Mesendoderm (in vitro differentiated cells): ENCODE results near the gene SLC35F3.
"Not testable (repeated sequence)": the region's sequence is repeated elsewhere in the genome, so short reads cannot be mapped to it uniquely, and the experiment has no call there.

Experiments
- DNase-seq: peaks from one replicate; pipeline ENCODE4 v3.0.0; 2013
- H2AK5ac ChIP-seq: 2 replicates; pipeline ENCODE4 v1.6.1; 2013; ENCODE audit warnings: low read length, inconsistent platforms
- H2BK120ac ChIP-seq: 2 replicates; pipeline ENCODE4 v1.6.1; 2013; ENCODE audit warnings: low read depth, mild to moderate bottlenecking, low read length, moderate library complexity, mixed read lengths
- H2BK15ac ChIP-seq: replicated peaks from 2 replicates; pipeline ENCODE4 v1.6.1; 2013; ENCODE audit warnings: low read depth, mild to moderate bottlenecking, moderate library complexity
- H2BK5ac ChIP-seq: 2 replicates; pipeline ENCODE4 v1.6.1; 2013; ENCODE audit warnings: low read length, inconsistent platforms
- H3K18ac ChIP-seq: 2 replicates; pipeline ENCODE4 v1.6.1; 2013; ENCODE audit warnings: mild to moderate bottlenecking, low read length, mixed read lengths
- H3K23ac ChIP-seq: one replicate; pipeline ENCODE4 v1.6.1; 2013; ENCODE audit warnings: low read length
- H3K27ac ChIP-seq: 2 replicates; pipeline ENCODE4 v1.5.1; 2013; ENCODE audit warnings: low read depth, mild to moderate bottlenecking, inconsistent platforms, low read length, moderate library complexity
- H3K27me3 ChIP-seq: 2 replicates; pipeline ENCODE4 v1.6.1; 2013; ENCODE audit warnings: low read length, control low read depth, mild to moderate bottlenecking, inconsistent platforms; ENCODE audit not compliant: insufficient read depth, poor library complexity
- H3K36me3 ChIP-seq: 2 replicates; pipeline ENCODE4 v1.6.1; 2013; ENCODE audit warnings: low read length, inconsistent platforms; ENCODE audit not compliant: control insufficient read depth, insufficient read depth
- H3K4ac ChIP-seq: one replicate; pipeline ENCODE4 v1.6.1; 2013; ENCODE audit warnings: low read depth, mild to moderate bottlenecking, low read length, moderate library complexity
- H3K4me1 ChIP-seq: 2 replicates; pipeline ENCODE4 v1.6.1; 2013; ENCODE audit warnings: low read depth, low read length, inconsistent platforms; ENCODE audit not compliant: control insufficient read depth
- H3K4me2 ChIP-seq: 2 replicates; pipeline ENCODE4 v1.6.1; 2013; ENCODE audit warnings: low read length
- H3K4me3 ChIP-seq: 2 replicates; pipeline ENCODE4 v1.5.1; 2013; ENCODE audit warnings: mild to moderate bottlenecking, low read length
- H3K56ac ChIP-seq: one replicate; pipeline ENCODE4 v1.6.1; 2013; ENCODE audit warnings: low read length
- H3K79me1 ChIP-seq: 2 replicates; pipeline ENCODE4 v1.6.1; 2013; ENCODE audit warnings: low read length, inconsistent platforms
- H3K79me2 ChIP-seq: 2 replicates; pipeline ENCODE4 v1.6.1; 2013; ENCODE audit warnings: mild to moderate bottlenecking, low read length; ENCODE audit not compliant: control insufficient read depth, insufficient read depth
- H3K9ac ChIP-seq: 2 replicates; pipeline ENCODE4 v1.6.1; 2013; ENCODE audit warnings: low read length, inconsistent platforms
- H4K5ac ChIP-seq: one replicate; pipeline ENCODE4 v1.6.1; 2013; ENCODE audit warnings: low read length
- H4K8ac ChIP-seq: one replicate; pipeline ENCODE4 v1.6.1; 2013; ENCODE audit warnings: low read depth, mild to moderate bottlenecking, control low read depth, low read length, moderate library complexity
- WGBS: extraction: QIAGEN DNeasy Blood & Tissue Kit; methylation state at CpG from one replicate; pipeline ENCODE4 v1.1.7; 2013; ENCODE audit warnings: low lambda C conversion rate, missing lambda C conversion rate; ENCODE audit not compliant: insufficient coverage; ENCODE audit errors: extremely low coverage; 5-methylcytosine and 5-hydroxymethylcytosine counted together

Gene SLC35F3

GRCh38 chr1:234345237-234345636 lies 440.8 kb downstream of the SLC35F3 start:
- H4K8ac ChIP-seq: no peak overlapping the region
- H3K36me3 ChIP-seq: no peaks in the 10 kb centered on the region
- no peak overlapping the region for H2BK120ac ChIP-seq
- no peak overlapping the region for H2BK15ac ChIP-seq
- no peak overlapping the region for H4K5ac ChIP-seq
- H2BK5ac ChIP-seq: no peak overlapping the region
- H3K79me1 ChIP-seq: no peaks in the 10 kb centered on the region
- no peak overlapping the region for H3K56ac ChIP-seq
- H3K23ac ChIP-seq: no peak overlapping the region
- H3K79me2 ChIP-seq: no peaks in the 10 kb centered on the region
- no peak overlapping the region for H3K9ac ChIP-seq
- DNase-seq: no peak
- no peak overlapping the region for H3K27ac ChIP-seq
- no peak overlapping the region for H2AK5ac ChIP-seq
- H3K4me2 ChIP-seq: no peak overlapping the region
- no peaks in the 10 kb centered on the region for H3K27me3 ChIP-seq
- H3K4ac ChIP-seq: no peak overlapping the region
- WGBS: no CpG with 5 or more reads among the region's 1 CpG
- H3K4me1 ChIP-seq: no peaks in the 10 kb centered on the region
- H3K4me3 ChIP-seq: no peak overlapping the region
- H3K18ac ChIP-seq: no peak overlapping the region

- Histone ChIP-seq H2BK5ac (no peak overlapping the region), H3K4me1 (no peaks in the 10 kb centered on the region), H3K56ac (no peak overlapping the region), H3K9ac (no peak overlapping the region), H3K4me3 (no peak overlapping the region), H2BK15ac (no peak overlapping the region), H3K36me3 (no peaks in the 10 kb centered on the region), H3K4me2 (no peak overlapping the region), H3K18ac (no peak overlapping the region), H3K23ac (no peak overlapping the region), H2AK5ac (no peak overlapping the region), H3K79me2 (no peaks in the 10 kb centered on the region), H3K27me3 (no peaks in the 10 kb centered on the region), H3K79me1 (no peaks in the 10 kb centered on the region), H2BK120ac (no peak overlapping the region), H3K4ac (no peak overlapping the region), H4K5ac (no peak overlapping the region), H3K27ac (no peak overlapping the region), H4K8ac (no peak overlapping the region)
- no CpG with 5 or more reads among the region's 4 CpGs for WGBS
- DNase-seq: no peak
Measured at GRCh38 chr1:234348964-234349363, 444.5 kb downstream of the SLC35F3 start.

- no peak overlapping the region for H3K27ac ChIP-seq
- DNase-seq: no peak
- no peak overlapping the region for H3K4ac ChIP-seq
- no peak overlapping the region for H4K8ac ChIP-seq
- H2AK5ac ChIP-seq: no peak overlapping the region
- H3K79me2 ChIP-seq: no peaks in the 10 kb centered on the region
- no peak overlapping the region for H2BK120ac ChIP-seq
- H3K36me3 ChIP-seq: no peaks in the 10 kb centered on the region
- no peak overlapping the region for H3K9ac ChIP-seq
- no peak overlapping the region for H3K56ac ChIP-seq
- no peak overlapping the region for H3K4me2 ChIP-seq
- no peaks in the 10 kb centered on the region for H3K79me1 ChIP-seq
- no peaks in the 10 kb centered on the region for H3K27me3 ChIP-seq
- H3K4me1 ChIP-seq: no peaks in the 10 kb centered on the region
- H2BK5ac ChIP-seq: no peak overlapping the region
- H3K4me3 ChIP-seq: no peak overlapping the region
- H3K18ac ChIP-seq: no peak overlapping the region
- H2BK15ac ChIP-seq: no peak overlapping the region
- no CpG with 5 or more reads among the region's 3 CpGs for WGBS
- H4K5ac ChIP-seq: no peak overlapping the region
- no peak overlapping the region for H3K23ac ChIP-seq
Measured at GRCh38 chr1:234355782-234356510, 451.5 kb downstream of the SLC35F3 start.

- DNase-seq, H2BK15ac ChIP-seq: not testable (repeated sequence)
Measured at GRCh38 chr1:234356615-234357269, 452.3 kb downstream of the SLC35F3 start.

GRCh38 chr1:234357831-234358230 lies 453.4 kb downstream of the SLC35F3 start:
- Histone ChIP-seq H3K79me1 (no peaks in the 10 kb centered on the region), H4K8ac (no peak overlapping the region), H3K27ac (no peak overlapping the region), H3K4me1 (no peaks in the 10 kb centered on the region), H2BK5ac (no peak overlapping the region), H3K18ac (no peak overlapping the region), H2BK15ac (no peak overlapping the region), H3K56ac (no peak overlapping the region), H3K4me3 (no peak overlapping the region), H3K4ac (no peak overlapping the region), H3K23ac (no peak overlapping the region), H3K9ac (no peak overlapping the region), H3K27me3 (no peaks in the 10 kb centered on the region), H3K36me3 (no peaks in the 10 kb centered on the region), H3K4me2 (no peak overlapping the region), H4K5ac (no peak overlapping the region), H3K79me2 (no peaks in the 10 kb centered on the region), H2BK120ac (no peak overlapping the region), H2AK5ac (no peak overlapping the region)
- DNase-seq: no peak

More at GRCh38 chr1:234356615-234357269, 452.3 kb downstream of the SLC35F3 start:
- H3K18ac ChIP-seq, H3K79me2 ChIP-seq, H3K79me1 ChIP-seq, H3K27ac ChIP-seq, H3K4me1 ChIP-seq, H3K36me3 ChIP-seq, H3K4me3 ChIP-seq, H3K4me2 ChIP-seq, H2AK5ac ChIP-seq, H2BK120ac ChIP-seq, H4K5ac ChIP-seq, H3K56ac ChIP-seq, H3K23ac ChIP-seq, H3K27me3 ChIP-seq, H3K9ac ChIP-seq, H2BK5ac ChIP-seq, H4K8ac ChIP-seq, H3K4ac ChIP-seq: not testable (repeated sequence)
- no CpG with 5 or more reads among the region's 35 CpGs for WGBS
